Measurements from ENCODE around the gene PRPF6.

PRPF6 gene, protein sequence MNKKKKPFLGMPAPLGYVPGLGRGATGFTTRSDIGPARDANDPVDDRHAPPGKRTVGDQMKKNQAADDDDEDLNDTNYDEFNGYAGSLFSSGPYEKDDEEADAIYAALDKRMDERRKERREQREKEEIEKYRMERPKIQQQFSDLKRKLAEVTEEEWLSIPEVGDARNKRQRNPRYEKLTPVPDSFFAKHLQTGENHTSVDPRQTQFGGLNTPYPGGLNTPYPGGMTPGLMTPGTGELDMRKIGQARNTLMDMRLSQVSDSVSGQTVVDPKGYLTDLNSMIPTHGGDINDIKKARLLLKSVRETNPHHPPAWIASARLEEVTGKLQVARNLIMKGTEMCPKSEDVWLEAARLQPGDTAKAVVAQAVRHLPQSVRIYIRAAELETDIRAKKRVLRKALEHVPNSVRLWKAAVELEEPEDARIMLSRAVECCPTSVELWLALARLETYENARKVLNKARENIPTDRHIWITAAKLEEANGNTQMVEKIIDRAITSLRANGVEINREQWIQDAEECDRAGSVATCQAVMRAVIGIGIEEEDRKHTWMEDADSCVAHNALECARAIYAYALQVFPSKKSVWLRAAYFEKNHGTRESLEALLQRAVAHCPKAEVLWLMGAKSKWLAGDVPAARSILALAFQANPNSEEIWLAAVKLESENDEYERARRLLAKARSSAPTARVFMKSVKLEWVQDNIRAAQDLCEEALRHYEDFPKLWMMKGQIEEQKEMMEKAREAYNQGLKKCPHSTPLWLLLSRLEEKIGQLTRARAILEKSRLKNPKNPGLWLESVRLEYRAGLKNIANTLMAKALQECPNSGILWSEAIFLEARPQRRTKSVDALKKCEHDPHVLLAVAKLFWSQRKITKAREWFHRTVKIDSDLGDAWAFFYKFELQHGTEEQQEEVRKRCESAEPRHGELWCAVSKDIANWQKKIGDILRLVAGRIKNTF

GRCh38 chr20:63980806-63981728, at the start of gene PRPF6:
PRPF6 (plus strand) TSS chr20:63981132; CDS start chr20:63981246, 114 bp downstream.
- DNase-seq (ENCODE audit: low read depth) = peak; percentile 56

DNA sequence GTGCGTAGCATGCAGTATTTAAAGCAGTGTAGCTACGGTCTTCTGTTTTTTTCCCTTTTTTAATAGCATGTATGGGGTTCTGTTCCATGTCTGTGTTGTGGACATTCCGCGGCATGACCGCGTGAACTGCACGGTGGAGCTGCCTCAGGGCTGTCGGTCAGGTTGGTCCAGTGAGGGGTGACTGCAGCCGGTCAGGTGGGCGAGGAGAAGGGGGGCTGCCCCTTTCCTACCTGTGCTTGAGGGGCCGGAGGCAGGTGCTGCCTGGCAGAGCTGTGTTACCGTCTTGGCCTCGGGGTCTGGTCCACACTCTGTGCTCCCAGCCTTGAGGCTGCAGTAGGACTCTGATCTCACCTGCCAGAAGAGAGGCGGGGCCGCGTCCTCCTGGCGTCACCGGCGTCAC, 49.2 kb upstream of the PRPF6 start:
- DNase-seq (ENCODE audit: low read depth) = no peak

- no peak for DNase-seq (ENCODE audit: low read depth)
Observed at GRCh38 chr20:63932606-63933160, 48.2 kb upstream of the PRPF6 start.

DNA sequence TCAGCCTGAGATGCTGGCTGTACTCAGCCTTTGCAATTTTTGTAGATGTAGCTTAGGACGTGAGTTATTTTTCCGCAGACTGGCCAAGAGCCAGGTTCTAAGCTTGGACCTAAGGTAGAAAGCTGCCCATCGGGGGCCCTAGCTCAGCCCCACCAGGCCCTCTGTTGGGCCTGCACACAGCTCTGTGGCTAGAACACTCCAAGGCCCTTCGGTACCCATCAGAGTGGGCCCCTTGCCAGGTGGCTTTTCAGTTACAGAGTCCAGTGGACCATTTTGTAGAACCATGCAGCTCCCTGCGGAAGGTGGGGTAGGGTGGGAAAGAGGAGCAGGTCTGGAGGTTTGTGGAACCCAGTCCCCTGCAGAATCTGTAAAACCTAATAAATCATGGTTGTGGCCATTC, 47.3 kb upstream of the PRPF6 start:
- DNase-seq (ENCODE audit: low read depth) = no peak

DNA sequence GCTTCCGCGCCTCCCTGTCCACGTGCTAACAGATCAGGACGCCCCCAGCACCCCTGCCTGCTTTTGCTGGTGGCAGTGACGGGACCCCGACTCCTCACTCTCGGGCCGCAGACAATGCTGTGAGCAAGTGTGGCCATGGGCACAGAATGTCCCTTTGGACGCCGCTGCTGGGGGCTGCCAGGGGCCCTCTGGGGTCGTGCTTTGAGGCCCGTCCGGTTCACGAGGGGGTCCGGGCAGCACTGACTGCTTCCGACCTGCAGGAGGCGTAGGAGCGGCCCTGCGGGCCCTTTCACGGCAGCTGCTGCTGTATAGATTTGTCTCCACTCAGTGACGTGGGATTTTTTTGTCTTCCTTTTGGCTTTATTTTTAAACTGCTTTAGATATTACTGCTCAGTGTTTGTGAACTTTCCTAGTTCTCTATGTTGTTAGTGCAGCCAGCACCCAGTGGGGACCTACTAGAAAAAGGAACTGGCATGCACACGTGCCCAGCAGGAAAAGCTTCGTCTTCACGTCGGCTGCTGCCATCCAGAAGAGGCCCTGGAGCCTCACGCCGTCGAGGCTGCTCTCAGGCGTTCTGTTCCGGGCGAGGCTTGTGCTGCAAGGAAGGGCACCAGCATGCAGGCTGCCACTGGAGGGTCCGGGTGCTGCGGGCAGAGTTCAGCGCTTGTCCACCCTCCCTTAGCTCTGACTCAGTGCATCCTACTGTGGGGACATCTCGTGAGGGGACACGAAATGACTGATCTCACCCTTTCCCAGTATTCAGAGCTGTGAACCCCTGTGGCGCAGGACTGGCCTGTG, 46.5 kb upstream of the PRPF6 start:
- DNase-seq (ENCODE audit: low read depth) = no peak

DNA sequence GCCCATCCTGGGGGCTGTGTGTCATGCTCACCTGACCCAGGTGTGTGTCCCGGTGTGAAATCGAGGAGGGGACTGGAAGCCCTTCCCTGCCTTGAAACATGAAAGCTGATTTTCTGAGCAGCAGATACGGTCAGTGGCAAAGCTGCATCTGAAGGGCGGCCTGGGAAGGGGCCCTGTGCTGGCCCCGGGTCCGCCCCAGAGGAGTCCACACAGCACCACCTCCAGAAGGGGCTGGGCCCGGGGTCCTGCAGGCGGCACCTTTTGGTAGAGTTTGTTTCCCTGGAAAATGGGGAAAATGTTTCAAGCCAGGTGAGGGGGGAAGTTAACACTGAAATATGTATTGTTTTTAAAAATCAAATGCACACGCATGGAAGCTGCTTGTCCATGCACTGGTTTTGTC, 45.5 kb upstream of the PRPF6 start:
- DNase-seq (ENCODE audit: low read depth) = no peak

DNA sequence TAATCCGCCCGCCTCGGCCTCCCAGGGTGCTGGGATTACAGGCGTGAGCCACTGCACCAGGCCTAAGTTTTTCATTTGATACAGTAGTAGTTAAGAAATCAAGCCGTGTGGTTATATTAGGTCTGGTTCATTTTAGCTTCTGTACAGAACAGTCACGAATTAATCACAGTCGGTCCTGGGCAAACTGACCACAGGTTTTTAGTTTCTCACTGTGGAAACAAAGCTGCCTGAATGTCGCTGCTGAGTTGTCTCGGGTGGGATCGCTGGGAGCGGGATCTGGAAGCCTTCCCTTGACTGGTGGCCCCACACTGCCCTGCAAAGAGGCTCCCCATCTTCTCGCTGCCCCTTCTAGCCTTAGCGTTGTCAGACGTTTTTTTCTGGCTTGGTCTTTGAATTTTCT, 43.3 kb upstream of the PRPF6 start:
- DNase-seq (ENCODE audit: low read depth) = no peak

DNA sequence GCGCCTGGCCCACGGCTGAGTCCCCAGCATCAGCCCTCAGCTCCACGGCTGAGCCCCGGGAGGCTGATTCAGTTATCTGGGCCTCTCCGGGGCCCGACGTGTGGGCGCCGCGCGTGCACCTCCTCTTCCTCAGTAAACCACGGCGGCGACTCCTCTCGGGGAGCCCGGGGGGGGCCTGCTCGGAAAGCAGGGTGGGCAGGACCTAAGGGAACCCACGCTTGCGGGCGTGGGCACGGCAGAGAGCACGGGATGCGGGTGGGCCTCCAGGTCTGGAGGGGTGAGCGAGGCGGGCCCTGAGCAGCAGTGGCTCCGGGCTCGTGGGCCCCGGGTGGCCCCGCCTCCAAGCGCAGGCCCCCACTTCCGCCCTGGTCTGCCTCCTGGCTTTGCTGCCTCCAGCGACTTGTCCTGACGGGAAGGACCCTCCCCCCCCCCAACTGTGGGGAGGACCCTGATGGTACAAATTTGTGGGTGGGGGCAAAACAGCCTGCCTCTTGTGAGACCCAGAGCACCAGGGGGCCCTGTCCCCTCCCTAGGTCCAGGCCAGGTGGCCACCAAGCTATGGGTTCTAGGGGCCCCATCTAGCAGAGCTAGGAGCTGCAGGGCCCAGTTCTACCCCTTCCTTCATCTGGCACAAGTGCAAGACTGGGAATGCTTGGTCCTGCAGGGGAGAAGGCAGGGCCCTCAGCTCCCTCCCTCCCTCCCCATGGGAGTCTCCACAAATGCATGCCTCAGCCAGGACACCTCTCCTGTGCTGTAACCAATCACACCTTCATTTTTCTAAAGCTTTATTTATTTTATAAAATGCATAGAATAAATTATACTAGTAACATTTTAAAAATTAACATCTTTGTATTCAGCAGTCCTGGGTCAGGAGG, 41.6 kb upstream of the PRPF6 start:
- no peak for DNase-seq (ENCODE audit: low read depth)

- DNase-seq (ENCODE audit: low read depth) = no peak
Observed at GRCh38 chr20:63940071-63940471, 40.9 kb upstream of the PRPF6 start.

DNA sequence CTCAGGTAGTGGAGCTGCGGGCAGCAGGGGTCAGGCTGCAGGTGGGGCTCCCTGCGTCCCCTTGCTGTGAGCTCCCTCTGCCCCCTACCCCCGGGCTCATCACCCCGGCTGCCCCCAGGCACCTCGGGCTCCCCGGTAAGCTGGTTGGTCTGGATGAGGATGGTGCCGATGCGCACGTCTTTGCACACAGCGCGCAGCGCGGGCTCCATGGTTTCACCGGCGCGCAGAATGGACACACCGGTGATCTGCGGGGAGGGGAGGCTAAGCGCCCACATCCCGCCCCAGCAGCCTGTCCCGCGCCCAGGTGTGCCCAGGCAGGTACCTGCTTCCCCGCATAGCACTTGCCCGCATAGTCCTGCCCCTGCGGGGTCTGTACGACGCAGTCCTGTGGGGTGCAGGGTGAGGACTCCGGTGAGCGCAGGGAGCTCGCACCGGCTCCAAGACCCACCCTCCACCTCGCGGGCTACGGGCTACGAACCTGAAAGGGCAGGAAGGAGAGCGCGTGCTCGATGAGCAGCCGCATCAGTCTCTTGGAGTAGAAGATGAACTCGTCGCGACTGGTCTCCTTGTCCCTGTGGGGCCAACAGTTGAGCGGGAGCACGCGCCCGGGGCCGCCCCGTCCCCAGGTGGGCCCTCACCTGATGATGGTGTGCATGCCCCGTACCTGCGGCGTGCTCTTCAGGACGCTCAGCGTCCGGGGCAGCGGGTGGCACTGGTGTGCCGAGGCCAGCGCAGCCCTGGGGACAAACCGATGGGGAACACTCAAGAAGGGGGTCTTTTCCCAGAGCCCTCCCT, 40.3 kb upstream of the PRPF6 start:
- no peak for DNase-seq (ENCODE audit: low read depth)

- no peak for DNase-seq (ENCODE audit: low read depth)
Observed at GRCh38 chr20:63941282-63942081, 39.5 kb upstream of the PRPF6 start.

DNA sequence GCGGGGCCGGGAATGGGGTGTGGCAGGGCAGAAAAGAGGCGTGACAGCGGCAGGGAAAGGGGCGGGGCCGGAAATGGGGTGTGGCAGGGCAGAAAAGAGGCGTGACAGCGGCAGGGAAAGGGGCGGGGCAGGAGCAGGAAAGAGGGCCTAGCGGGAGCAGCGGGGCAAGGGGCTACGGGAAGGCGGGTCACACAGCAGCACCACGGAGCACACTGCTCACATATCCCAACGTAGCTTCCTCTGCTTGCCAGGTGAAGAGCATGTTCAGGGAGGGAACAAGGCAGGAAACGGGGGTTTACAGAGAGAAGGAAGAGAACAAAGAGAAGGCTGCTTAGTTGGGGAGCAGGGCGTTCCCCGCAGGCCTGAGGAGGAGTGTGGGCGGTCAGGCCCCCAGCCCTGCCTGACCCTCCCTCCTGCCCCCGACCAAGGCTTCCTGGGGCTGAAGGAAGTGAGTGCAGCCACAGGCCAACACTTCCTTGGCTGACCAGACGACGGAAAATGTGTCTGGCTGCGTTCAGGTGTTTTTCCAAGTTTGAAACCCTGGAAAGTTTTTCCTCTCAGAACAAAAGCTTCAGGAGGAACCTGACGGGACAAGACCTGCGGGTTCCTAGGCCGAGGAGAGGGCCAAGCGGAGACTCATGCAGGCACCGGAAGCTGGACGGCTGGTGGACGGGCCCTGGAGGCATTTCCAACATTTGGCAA, 38.5 kb upstream of the PRPF6 start:
- DNase-seq (ENCODE audit: low read depth) = no peak

DNA sequence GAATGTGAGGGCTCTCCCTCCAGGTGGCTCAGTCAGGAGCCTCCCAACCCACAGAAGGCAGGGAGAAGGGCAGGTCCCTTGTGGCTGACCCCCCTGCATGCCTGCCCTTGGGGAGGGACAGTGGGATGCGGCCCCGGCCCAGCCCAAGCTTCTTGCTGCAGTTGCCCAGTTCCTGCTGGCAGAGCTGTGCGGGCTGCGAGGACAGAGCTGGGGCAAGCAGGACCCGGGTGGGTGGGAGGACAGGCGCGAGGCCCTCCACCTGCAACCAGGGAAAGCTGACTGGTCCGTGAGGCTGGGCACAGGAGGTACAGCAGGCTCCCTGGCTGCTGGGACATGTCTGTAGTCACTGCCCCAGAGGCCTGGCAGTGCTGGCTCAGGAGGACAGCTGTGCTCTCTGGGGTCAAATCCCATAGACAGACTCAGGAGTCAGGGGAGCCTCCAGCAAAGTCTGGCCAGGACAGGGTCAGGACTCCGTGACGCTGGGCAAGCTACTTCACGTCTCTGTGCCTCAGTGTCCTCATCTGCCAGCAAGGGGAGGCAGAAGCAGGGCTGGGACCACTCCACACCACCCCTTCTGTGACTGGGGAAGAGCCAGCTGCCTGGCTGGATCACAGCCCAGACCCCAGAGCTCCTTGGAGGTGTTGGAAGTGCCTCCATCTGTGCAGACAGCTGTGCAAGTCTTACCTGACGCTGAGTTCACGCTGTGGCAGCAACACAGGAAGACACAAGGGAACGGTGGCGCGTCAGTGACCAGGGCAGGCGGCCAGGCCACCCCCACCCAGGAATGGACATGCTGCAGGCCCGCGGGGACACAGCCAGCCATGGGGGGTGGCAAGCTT, 37.7 kb upstream of the PRPF6 start:
- no peak for DNase-seq (ENCODE audit: low read depth)

DNA sequence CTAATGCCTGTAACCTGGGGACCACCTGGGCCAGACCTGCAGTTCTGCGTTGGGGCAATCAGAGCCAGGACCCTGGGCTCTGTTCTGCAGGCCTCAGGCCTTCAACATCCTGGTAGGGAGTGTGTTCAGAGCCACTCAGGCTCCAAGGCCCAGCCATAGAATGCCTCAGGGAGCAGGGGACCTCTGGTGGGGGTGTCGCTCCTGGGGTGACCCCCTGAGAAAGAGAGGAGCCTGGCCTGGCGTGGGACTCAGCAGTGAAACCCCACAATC, 37.2 kb upstream of the PRPF6 start:
- no peak for DNase-seq (ENCODE audit: low read depth)

DNA sequence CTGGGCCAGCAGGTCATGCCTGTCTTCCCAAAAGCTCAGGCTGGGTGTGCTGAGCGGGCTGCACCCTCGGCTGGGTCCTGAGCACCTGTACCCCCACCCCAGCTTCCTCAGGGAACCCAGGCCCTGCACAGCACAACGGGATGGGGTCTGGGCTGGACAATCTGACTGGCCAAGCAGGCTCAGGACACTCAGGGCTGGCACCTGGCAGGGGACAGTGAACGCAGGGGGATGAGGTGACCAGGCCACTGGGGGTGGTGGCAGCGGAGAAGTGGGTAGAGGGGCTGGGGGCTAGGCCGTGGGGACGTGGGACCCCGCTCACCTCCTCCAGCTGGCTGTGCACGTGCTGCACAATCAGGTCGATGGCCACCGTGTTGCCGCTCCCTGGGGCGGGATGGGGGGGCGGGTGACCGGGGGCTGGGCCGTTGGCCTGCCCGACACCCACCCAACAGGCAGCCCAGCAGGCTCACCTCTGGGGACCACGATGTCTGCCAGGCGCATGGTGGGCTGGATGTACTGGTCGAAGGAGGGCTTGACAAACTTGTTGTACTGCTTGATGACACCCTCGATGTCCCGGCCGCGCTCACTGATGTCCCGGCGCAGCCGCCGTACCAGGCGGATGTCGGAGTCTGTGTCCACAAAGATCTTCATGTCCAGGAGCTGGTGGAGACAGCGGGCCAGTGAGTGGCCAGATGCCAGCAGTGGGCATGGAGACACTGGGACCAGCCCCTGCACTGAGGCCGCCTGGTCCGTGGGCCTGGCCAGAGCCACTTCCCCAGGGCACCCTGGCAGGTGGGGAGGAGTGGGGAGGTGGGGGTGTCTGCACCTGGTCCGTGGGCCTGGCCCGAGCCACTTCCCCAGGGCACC, 36.6 kb upstream of the PRPF6 start:
- DNase-seq (ENCODE audit: low read depth) = no peak

Measured in GM04503 (cell line).